Measurements from ENCODE around the gene TGFBR2.

Gene TGFBR2

DNA sequence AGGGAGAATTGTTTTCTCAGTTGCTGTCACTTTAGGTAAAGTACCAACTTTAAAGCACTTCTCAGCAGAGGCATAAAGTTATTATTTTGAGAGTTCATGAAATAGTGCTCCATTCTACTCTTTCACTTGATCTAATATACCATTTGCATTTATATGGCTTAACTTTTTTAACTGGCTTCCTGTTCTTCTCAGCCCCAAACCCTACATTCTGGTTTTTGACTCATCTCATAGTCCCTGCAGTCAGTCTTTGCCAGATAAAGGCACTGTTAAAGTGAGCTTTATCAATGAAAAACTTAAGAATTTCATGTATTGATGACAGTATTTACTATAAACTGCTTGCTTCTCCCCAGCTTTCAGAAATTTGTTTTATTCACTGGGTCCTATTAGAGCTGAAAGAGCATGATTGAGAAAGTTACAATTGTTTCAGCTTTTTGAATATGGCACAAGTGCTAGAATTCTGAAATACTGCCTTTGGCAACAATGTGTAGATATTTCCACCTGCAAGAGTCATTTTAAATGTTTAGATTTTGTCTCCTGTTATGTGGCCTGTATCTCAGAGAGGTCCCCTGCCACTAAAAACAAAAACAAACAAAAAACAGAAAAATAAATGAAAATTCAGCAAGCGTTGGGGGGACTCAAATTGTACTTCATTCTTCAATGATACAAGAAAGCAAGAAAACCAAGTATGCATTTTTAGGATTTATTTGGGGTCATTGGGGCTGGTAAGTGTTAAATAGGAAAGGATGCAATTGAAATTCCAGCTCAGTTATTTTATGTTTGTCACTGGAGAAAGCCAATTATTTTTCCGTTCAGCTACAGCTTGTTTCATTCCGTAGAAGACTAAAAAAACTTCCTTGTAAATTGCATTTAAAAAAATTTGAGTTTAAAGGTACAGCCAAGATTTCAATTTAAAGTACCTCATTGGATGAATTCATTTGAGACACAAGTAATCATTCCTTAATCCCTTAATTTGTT lies 28.6 kb downstream of the TGFBR2 start:
- DNase-seq (ENCODE audit: low read depth in 1 of 2, low spot score in 1 of 2) = no peak

DNA sequence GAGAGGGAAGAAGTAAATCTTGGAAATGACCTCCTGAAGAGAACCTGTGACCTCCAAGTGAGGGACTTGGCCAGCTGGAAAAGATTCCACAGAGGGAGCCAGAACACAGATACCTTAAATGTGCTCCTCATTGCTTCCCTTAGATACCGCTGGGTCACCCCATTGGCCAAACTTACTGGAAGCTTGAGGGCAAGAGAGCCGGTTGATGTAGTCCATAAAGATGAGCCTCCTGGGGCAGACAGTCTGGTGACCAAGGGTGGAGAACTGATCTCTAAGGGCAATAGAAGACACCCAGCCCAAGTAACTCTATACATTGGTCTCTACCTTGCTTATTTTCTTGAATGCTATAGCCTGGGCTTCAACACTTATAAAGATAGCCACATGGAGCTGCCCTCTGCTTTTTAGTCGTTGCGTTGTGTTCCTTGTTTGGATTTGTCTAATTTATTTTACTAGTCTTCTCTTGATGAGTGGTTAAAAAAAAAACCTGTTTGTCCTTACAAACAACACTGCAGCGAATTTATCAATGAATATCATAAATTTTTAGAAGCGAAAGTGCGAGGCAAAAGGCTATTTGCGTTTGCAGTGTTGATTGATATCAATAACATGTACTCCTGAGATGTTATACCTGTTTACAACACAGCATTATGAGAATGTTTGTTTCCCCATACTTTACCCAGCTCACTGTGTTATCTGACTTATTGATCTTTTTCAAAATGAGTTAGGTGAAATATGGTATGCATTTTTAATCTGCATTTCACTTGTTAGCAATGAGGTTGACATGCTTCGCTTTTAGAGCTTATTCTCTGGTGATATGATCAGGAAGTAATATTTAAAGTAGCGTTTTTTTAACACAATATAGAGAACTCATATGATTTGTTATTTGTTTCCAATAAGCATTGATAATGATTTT lies 31.2 kb downstream of the TGFBR2 start:
- no peak for DNase-seq (ENCODE audit: low read depth in 1 of 2, low spot score in 1 of 2)

DNA sequence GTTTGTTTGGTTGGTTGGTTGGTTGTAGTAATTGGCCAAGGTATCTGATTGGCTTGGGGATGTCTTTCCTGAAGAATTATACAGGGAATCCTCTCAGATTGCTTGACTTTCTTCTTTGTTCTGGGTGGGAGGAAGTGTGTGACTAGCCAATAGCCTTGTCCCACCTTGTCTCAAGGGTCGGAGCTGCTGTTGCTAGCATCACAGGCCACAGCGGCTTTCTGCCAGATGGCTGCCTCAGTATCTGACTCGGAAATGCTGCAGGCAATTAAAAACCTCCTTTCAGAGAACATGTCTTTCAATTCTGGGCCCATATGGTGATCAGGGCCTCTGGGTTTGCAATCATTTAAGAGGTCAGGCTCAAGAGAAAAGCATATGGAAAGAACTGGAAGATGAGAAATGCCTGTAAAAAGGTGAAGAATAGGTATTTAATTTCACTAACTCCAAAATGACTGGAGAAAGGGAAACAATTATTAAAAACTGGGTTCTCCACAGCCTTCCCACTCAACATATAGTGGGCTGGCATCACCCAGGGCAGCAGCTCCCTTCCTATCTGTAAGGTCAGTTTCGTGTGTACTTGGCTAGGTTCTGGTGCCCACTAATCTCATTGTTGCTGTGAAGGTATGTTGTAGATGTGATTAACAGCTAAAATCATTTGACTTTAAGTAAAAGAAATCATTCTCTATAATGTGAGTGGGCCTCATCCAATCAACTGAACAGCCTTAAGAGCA lies 32.4 kb downstream of the TGFBR2 start:
- no peak for DNase-seq (ENCODE audit: low read depth in 1 of 2, low spot score in 1 of 2)

DNA sequence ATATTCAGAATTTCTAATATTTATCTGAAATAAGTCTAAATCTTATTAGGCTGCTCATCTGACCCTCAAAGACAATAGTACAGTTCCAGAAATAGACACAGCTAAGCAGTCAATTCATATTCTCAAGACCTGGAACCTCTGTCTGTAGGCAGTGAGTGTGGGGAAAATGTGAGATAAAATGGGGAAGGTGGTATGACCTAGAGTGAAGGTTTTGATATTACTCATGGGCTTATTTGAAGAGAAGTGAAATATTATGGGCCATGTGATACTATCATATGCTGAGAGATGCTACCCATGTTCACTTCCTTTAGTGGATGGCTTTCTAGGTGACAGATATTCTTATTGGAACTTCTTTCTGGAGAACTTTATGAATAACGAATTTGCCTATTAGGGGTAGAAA lies 33.5 kb downstream of the TGFBR2 start:
- peak in 1 of 2 donors; percentile 55 for DNase-seq (ENCODE audit: low read depth in 1 of 2, low spot score in 1 of 2)

DNA sequence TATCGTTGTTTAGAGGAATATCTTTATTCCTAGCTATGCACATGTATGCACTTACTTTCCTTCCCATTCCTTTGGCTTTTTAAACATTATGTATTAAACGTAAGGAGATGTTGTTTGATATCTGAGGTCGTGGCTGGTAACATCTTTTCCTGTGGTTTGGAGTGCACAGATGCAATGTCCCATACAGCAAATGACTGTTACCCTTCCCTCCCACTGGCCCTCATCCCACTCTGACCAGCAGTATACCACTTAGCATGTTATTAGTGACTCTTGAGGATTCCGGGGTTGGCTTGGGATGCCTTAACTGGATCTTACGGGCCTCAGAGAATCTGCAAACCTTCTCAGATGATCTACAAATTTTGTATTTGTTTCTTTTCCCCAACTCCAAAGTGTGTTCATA lies 34.5 kb downstream of the TGFBR2 start:
- no peak for DNase-seq (ENCODE audit: low read depth in 1 of 2, low spot score in 1 of 2)

DNA sequence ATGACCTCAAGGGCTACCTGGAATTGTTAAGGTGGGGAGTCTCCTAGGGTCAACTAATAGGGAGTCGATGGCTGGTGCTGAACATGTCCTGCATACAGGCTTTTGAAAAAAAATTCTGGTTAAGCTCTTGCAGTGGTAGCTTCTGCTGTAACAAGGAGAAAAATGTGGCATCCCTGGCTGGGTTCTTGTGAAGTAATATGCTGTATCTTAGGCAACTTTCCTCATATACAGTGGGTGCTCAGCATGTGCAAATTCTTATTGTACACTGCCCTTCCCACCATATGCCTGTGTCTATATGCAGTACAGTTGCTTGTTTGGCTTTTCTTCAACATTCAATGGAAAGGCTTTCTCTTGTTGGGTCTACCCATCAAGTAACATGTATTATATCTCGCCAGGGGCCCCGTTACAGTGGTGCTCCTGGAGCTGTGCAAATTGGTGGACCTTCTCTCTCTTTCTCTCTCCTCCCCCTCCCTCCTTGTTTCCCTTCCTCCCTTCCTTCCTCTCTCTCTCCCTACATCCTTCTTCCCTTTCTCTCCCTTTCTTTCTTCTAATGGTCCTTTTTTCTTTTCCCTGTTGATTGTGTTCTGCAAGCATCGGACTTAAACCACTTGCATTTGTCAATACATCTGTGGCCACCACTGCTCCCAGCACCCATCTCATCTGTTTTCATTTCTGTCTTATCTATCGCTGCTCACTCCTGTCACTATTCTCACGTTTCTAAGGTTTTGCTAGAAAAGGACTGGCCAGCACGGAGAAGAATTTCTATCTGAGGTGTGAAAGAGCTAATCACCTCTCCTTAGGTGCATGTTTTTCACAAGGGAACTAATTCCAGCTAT lies 35.2 kb downstream of the TGFBR2 start:
- no peak for DNase-seq (ENCODE audit: low read depth in 1 of 2, low spot score in 1 of 2)

DNA sequence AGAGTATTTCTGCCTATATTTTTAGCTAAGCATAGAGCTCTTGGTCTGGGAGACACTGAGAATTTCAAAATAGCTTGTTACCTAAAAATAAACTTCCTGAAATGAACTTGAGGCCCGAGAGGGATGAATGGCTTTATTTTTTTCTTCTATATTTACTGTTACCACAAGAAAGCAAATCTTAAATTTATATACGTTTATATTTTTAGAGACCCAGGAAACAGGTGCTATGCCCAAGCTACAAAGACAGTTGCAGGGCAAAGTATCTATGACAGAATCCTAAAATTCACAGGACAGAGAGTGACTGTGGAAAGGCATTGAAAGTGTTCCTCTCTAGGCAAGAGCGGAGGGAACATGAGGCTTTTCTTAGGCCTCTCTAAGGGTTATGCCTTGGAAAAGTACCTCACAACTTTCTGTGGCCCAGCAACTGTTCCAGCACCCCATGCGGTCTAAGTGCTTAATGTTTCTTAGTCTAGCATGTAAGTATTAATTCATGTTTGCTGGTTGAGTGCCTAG lies 36.5 kb downstream of the TGFBR2 start:
- no peak for DNase-seq (ENCODE audit: low read depth in 1 of 2, low spot score in 1 of 2)

DNA sequence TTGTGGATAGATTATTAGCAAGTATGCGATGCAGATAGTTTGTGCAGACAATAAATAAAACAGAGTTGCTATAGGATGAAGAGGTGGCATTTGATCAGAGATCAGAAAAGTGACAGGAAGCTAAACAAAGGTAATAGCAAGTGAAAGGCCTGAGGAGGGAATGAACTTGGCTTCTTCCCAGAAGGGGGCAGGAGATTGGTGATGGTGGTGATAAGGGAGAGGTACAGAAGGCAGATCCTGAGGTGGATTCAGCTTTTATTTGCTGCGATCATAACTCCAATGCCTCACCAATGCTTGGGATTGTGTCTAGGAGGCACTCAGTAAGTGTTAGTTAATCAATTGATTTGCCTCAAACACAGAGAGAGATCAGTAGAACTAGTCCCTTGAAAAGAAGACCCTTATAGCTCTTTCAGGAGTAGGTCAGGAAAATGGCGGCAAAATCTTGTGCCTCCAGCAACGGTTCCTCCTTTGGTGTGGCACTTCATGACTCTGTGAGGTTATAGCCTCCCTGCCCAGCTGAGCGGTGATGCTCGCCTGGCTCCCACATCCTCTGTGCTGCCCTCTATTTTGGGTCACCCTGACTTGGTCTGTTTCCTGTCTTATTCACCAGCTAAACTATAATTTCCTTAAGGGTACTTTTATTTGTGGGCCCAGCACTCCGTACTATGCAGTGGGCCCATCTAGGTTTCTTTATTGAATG lies 37.5 kb downstream of the TGFBR2 start:
- DNase-seq (ENCODE audit: low read depth in 1 of 2, low spot score in 1 of 2) = no peak

DNA sequence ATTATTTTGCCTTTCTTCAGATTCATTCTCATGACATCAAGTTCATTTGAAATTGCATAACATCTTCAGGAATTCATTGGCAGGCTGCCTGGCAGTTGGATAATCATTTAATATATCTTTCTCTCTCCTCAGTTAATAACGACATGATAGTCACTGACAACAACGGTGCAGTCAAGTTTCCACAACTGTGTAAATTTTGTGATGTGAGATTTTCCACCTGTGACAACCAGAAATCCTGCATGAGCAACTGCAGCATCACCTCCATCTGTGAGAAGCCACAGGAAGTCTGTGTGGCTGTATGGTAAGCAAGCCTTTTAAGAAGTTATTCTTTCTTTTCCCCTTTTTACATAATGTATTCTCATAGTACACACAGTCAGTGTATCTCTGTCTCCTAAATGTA lies 38.2 kb downstream of the TGFBR2 start:
- DNase-seq (ENCODE audit: low read depth in 1 of 2, low spot score in 1 of 2) = peak in 1 of 2 donors; percentile 76

DNA sequence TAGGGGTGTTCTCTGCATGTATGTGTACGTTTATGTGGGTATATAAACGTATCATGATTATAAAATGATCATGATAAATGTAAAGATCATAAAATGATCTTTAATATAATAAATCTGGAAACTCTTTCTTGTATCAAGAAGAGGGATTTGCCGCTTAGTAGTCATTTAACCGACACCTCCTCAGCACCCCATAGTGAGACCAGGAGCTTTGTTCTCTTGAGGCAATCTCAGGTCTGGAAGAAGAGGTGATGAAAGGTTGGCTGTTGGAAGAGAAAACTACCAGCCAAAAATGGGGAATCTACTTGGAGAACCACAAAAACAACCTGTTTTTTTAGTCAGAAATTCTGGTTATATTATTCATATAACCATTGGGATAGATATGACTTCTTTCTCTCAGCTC lies 38.7 kb downstream of the TGFBR2 start:
- no peak for DNase-seq (ENCODE audit: low read depth in 1 of 2, low spot score in 1 of 2)

DNA sequence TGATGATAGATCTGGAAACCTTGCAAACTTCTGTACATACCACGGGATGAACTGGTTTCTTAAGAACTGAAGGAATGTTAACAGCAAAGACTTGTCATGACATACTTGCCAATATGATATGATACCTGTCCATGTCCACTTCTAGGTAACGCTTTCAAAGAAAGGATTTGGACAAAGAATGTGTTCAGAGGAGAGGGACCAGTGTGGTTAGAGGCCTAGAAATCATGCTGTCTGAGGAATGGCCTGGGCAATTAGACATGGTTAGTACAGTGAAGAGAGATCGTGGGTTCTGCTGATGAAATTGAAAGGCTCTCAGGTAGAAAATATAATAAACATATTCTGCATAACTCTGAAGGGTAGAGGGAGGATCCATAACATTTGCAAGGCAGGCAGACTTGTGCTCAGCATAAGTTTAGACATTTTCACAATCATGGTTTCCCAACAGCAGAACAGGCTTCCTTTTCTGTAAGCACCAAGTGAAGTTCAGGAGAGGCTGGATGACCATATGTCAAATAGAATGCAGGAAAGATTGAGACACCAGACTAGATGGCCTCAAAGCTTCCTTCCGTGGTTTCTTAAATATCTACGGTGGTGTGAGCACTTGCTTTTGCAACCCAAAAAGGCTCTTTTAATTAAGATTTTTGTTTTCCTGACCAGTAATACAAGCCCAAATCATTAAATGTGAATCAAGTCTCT lies 39.9 kb downstream of the TGFBR2 start:
- no peak for DNase-seq (ENCODE audit: low read depth in 1 of 2, low spot score in 1 of 2)

DNA sequence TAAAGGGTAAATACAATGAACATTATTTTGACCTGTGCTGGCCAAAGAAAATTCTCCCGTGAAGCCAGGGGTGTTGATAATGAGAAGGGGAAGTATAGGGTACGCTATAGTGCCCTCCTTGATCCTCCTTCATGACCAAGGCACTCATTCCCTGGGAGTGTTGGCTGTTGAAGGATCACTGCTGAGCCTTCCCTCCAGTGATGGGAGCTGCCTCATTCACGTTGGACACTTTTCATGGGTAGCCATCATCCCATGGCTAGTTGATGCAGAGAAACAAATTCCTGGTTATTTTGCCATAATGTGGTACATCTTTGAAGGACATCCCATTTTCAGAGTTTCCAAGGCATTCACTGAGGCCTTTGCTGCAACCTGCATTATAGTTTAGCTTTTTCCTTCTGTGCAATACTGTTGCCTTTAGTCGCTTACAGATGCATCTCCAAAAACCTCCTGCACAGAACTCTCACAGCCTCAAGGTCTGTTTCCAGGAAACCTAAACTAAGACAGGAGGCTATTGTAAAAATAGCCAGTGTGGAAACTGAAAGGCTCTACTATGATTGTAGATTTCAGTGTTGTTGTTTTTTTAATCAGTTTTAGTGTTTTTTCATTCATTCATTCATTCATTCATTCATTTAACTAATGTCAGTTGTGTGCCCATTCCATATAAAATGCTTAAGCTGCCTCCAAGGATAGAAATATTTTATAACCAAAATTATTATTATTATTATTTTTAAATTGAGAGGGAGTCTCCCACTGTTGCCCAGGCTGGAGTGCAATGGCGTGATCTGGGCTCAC lies 40.8 kb downstream of the TGFBR2 start:
- no peak for DNase-seq (ENCODE audit: low read depth in 1 of 2, low spot score in 1 of 2)

DNA sequence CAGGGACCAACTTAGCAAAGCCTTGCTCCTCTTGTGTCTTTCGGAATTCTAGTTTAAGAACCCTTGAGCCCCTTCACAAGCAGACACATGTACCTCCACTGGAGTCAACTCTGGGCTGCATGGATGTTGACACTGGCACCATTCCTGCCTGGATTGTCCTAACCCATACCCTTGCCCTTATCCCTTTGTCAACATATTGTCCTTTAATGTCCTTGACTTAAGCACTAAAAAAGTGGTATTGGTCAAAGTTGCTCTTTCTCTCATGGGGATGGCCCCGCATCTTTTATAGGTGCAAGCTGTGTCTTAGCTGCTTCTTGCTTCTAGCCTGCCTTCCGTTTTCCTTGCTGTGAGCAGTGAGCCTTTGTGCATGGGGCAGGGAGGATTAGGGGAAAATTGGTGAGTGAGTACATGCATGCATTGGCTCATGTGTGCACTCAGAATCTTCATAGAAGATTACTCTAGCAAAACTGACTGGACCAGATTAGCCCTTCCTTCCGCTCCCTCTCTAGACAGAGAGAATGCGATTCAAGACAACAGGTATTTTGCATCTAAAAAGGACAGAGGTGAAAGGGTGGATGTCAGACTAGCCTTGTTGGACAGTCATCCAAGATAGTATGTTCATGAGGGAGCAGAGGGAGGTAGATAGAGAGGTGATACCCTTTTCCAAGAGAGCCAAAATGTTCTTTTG lies 42.4 kb downstream of the TGFBR2 start:
- no peak for DNase-seq (ENCODE audit: low read depth in 1 of 2, low spot score in 1 of 2)

DNA sequence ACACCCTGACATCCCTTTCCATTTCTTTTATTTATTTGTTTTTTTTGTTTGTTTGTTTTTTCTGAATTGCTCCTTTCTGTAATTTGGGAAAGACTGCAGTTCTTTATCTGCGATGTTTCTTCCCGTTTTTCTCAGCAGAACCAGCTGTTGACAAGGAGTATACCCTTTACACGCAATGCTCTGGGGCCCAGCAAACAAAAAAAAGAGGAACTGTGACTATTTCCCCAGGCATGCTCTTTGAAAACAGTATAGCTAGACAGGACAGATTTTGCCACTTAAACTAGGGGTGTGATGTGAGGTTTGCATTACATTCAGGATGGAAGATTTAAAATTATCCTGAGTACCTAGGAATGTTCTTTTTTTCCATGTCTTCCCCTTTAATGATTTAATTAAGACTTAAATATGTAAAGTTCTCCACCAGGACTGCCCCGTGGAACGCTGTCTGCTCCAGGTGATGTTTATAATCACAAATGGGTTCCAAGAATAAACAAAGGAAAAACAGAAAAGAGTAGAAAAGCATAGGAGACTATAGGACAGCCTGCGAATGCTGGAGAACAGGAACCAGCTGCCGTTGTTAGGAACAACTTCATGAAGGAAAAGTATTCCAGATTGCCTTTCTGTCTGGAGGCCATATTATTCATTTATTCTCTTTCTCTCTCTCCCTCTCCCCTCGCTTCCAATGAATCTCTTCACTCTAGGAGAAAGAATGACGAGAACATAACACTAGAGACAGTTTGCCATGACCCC lies 43.3 kb downstream of the TGFBR2 start:
- DNase-seq (ENCODE audit: low read depth in 1 of 2, low spot score in 1 of 2) = no peak

DNA sequence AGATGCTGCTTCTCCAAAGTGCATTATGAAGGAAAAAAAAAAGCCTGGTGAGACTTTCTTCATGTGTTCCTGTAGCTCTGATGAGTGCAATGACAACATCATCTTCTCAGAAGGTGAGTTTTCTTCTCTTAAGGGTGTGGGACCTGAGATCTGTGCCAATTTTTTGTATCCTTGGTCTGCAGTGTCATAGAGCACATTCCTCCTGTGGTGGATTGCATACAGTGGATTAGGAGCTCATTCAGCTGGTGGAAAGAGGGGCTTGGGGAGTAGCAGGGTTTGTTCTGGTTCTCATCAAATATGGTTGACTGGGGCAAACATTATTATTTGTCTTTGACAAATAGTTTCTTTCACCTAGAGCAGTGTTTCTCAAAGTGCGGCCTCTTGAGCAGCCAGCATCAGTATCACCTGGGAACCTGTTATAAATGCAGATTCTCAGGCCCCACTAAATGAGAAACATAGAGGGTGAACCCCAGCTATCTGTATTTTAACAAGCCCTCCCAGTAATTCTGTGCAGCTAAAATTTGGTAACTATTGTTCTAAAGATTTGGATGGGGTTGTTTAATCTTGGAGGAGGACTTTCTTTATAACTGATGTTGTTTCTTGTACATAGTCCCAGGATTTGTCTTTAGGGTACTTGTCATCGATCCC lies 44.1 kb downstream of the TGFBR2 start:
- no peak for DNase-seq (ENCODE audit: low read depth in 1 of 2, low spot score in 1 of 2)

DNA sequence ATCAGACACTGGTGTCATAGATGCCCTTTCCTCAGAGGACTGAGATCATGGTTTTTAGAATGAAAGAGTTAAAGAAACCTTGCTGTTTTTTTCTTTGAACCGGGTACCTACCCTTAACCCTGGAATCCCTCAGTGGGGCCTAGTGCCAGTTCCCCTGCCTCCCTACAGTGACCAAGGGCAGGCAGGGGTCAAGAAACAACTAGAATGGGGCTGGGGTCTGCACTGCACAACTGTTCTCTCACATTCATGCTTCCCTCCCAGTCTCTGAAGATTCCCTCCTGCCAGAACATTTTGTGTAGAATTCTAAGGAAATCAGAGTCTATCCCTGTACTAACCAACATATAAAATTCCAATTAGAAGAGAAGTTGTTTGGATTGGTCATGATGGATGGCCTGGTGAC lies 47.9 kb downstream of the TGFBR2 start:
- DNase-seq (ENCODE audit: low read depth in 1 of 2, low spot score in 1 of 2) = no peak
